HG03280 (cell line): ENCODE measurements around the gene SREK1IP1.
"Not testable (repeated sequence)": the region's sequence is repeated elsewhere in the genome, so short reads cannot be mapped to it uniquely, and the experiment has no call there.

ENCODE experiments used
- ATAC-seq: cut with Tn5 transposase; IDR thresholded peaks from one replicate; pipeline ENCODE4 v1.9.1; 2021; ENCODE audit warnings: mild to moderate bottlenecking, moderate library complexity; ENCODE audit not compliant: unreplicated experiment

The SREK1IP1 gene

DNA sequence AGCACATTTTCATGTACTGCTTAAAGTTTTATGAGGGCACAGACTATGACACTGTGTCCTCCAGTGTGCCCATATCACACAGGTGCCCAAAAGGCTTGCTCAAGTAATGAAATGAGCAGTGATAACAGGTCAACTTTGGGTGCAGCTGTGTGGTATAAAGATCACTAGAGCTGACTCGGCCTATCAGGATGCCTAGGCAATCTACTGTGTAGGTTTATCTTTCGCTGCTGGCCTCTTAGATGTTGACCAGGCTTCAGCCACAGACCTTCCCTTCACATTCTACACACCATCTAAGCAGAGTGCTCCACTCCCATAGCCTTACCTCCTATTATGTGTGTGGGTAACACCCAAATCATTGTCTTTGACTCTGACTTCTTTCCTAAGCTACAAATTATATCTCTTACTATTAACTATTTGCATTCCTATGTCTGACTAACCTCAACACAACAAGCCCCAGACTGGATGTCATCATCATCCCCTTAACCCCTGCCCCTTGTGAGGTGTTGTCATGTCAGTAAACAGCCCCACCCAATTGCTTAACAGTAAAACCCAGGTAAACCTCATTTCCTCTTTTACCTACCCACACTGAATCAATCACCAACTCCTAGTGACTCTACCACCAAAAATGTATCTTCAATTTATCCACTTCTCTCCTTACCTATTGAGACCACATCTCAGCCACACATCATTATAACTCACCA lies 2.5 kb downstream of the SREK1IP1 start:
- ATAC-seq = no peak

DNA sequence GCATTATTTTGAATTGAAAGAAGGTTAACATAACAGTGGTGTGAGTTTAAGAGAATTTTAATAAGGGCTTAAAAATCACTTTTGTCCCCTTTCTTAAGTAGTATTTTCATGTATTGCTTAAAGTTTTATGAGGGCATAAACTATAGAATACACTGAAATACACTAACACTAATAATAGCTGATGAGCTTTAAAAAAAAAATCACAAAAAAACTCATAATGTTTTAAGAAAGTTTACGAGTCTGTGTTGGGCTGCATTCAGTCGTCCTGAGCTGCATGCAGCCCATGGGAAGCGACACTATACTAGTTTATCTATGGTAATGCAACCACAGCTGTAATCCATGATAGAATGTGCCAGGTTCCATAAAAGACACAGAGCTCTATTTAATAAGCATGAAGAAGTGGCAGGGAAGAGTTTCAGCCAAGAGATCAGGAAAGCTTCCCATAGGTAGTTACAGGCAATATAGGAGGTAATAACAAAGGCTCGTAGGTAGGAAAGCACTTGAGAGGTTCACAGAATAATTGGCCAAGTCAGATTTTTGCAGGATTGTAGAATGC lies 4.5 kb downstream of the SREK1IP1 start:
- ATAC-seq = no peak

DNA sequence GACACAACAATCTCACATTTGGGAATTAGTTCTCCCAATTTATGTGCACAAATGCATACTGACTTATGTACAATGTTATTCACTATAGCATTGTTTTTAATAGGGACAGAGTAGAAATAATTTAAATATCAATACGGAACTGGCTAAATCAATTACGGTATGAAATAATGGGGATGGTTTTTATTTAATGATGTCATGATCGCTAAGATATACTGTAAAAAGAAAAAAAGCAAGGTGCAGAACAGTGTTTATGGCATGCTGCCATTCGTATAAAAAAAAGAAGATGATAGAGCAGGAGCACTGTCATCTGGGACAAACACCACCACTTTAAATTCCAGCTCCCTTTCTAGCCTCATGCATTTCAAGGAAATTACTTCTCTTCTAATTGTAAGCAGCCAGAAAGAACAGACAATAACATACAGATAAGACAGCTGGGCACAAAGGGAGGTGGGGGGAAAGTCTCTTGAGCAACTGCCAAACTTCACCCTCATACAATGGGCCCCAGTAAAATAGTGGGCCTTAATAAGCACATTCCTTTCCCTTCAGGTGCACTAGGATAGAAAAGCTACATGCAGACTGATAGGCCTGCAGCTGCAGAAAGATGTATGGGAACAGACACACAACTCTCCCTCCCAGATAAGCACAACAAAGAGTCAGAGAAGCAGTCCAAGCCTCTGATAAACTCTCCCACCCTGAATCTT lies 8.4 kb downstream of the SREK1IP1 start:
- ATAC-seq = no peak

DNA sequence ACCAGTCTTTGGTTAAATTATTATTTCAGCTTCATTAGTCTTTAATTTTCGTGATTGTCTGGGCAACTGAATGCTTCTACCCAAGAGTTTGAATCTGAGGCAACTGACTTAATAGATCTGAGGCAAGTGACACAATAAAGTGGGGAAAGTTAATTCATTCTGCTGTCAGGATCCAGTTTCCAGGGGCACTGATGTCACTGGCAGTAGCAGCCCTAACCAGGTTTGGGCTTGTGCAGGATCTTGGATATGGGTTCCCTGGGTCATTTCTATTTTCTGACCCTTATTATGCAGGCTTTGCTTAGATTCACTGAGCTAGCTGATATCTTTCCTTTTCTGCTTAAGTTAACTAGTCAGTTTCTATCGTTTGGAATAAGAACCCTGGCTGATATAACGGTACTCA lies 9.6 kb downstream of the SREK1IP1 start:
- ATAC-seq = no peak

DNA sequence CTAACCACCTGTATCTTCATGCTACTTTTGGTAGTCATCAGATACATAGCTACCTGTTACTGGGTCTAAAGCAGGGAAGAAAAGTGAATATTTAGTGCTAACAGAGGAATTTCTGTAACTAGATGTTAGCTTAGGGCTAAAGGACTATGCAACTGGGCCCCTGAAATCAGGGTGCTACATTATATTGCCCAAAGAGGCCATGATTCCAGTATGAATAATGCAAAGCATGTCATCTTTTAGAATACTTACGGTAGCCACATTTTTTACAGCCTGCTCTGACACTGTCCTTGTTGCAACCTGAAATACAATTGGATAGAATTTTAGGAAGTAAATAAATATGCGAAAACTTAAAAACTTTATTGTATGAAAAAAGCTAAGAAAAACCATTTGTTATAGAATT lies 14.4 kb downstream of the SREK1IP1 start:
- ATAC-seq = no peak

DNA sequence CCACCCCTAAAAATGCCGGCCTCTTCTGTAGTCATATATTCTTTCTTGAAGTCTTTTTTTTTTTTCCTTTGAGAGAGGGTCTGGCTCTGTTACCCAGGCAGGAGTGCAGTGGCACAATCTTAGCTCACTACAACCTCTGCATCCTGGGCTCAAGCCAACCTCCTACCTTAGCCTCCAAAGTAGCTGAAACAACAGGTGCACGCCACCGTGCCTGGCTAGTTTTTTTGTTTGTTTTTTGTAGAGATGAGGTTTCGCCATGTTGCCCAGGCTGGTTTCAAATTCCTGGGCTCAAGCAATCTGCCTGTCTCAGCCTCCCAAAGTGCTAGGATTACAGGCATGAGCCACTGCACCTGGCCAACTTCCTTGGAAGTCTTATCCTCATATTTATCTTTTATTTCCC lies 19.1 kb downstream of the SREK1IP1 start:
- ATAC-seq = no peak

DNA sequence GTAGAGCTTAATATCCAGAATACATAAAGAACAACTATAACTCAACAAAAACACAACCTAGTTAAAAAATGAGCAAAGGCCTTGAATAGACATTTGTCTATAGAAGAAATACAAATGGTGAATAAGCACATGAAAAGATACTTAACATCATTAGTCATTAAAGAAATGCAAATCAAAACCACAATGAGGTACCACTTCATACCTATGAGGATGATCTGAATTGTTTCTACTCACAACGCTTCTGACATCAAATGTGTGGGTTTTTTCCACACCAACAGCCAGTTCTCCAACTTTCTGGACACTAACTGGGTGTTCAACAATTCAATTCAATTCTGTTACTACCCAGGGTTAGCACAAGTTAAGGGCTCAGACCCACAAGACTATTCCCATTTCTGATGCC lies 22.0 kb downstream of the SREK1IP1 start:
- ATAC-seq = no peak

DNA sequence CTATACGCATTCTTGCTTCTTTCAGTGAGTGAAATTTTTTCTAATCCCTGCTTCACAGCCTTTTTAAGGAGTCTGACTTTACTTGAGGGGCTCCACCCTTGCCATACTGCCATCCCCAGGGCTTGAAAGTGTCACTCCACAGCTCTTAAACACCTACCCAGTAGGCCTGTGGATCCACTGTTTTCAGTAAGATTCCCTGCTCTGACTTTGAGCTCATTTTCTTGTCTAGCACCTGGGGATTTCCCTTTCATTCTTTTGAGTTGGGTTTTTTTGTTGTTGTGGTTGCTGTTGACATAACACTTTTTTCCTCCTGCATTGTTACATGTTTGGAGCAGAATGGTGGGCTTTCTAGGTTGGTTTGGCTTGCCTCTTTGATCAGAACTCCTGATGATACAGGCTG lies 23.6 kb downstream of the SREK1IP1 start:
- ATAC-seq = no peak

DNA sequence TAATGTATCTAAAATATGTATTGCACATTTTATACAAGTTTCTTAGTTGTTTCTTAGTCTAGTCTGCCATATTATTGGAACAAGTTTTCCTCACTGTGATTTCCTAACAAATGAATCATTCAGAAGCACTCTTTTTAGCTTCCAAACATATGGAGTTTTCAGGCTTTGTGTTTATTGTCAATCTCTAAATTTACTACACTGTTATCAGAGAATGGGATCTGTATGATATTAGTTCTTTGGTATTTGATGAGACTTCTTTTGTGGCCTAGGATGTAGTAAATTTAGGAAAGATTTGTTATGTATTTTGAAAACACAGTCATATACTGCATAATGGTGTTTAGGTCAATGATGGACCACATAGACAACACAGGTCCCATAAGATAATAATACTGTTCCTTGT lies 25.7 kb downstream of the SREK1IP1 start:
- no peak for ATAC-seq

DNA sequence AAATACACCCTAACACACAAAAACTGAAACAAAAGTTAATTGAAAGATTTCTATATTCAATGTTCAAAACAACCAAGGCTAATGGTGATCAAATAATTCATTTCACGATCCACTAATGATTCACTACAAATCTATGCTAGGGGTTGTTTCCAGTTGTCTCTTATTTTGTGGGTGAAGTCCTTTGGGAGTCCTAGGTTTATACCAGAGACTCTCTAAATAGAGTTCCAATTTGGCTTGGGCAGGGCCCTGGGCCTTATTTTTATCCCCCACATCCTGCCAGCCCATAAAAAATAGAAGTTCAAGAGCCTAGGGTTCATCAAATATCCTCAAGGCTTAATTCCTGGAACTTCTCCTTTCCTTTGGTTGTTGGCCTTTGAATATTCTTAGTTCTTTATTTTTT lies 26.1 kb downstream of the SREK1IP1 start:
- ATAC-seq = no peak

DNA sequence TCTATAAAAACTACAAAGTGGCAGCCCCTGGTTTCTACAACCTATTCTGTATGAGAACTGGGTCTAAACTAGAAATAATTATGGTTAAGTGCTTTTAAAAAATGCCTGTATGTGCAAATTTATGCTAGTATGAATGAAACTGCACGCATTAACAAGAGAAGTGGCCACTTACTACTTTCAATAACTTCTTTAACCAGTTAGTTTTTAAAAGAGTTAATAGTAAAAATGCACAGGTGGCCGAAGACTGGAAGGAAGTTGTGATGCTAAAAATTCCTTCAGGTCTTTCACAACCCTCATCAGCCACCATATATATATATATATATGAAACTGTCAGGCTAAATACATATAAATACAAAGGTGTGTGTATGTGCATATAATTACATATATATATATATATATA lies 41.3 kb downstream of the SREK1IP1 start:
- no peak for ATAC-seq

DNA sequence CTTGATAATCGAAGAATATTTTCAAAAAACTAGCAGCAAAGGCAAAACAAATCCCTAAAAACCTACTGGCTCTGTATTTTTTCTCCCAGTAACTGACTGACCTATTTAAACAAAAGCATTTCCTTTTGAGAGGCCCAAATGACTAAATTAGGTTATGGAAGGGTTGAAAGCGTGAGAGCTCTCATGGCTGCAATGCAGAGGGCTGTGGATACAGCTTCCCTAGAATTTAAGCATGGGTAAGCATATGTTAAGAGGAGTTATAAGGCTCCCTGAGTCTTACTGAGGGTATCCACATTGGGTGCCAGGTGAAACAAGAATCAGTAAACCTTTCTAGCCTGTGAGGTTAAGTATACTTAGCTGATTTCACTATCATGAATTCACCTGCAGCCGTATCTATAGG lies 45.9 kb downstream of the SREK1IP1 start:
- no peak for ATAC-seq

DNA sequence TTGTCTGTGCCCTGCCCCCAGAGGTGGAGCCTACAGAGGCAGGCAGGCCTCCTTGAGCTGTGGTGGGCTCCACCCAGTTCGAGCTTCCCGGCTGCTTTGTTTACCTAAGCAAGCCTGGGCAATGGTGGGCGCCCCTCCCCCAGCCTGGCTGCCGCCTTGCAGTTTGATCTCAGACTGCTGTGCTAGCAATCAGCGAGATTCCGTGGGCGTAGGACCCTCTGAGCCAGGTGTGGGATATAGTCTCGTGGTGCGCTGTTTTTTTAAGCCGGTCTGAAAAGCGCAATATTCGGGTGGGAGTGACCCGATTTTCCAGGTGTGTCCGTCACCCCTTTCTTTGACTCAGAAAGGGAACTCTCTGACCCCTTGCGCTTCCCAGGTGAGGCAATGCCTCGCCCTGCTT lies 54.0 kb downstream of the SREK1IP1 start:
- not testable (repeated sequence) for ATAC-seq

DNA sequence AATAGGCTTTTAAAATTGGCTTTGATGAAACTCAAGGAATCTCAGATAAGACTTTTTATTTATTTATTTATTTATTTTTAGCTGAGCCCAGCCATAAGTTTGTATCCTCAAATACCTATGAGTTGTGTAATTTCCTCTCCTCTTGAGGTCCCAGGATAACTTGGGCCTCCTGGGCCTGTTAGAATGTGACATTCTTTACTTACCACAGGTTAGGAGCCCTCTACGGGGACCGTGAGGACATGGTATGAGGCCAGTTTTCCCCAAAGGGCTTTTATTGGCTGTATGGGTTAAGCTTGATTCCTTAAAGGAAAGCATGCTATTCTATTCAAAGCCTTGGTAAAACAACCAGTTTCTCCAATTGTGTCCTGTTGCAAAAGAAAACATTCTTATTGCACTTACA lies 61.3 kb downstream of the SREK1IP1 start:
- ATAC-seq = no peak

DNA sequence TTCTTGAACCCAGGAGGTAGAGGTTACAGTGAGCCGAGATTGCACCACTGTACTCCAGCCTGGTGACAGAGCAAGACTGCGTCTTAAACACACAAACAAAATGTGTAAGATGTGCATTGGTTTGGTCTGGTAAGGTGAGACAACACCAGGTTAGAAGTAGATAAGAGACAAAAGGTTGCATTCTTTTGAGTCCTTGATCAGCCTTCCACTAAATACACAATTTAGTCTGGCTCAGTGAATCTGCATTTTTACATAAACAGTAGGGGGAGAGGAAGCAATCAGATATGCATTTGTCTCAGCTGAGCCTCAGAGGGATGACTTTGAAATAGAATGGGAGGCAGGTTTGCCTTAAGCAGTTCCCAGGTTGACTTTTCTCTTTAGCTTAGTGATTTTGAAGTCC lies 62.4 kb downstream of the SREK1IP1 start:
- not testable (repeated sequence) for ATAC-seq

DNA sequence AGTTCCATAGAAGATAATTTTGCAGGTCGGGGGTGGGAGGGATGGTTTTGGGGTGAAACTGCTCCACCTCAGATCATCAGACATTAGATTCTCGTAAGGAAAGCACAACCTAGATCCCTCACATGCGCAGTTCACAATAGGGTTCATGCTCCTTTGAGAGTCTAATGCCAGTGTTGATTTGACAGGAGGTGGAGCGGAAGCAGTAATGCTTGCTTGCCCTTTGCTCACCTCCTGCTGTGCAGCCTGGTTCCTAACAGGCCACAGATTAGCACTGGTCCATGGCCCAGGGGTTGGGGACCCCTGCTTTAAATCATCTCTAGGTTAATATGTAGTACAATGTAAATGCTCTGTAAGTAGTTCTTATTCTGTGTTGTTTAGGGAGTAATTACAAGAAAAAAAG lies 67.7 kb downstream of the SREK1IP1 start:
- no peak for ATAC-seq

DNA sequence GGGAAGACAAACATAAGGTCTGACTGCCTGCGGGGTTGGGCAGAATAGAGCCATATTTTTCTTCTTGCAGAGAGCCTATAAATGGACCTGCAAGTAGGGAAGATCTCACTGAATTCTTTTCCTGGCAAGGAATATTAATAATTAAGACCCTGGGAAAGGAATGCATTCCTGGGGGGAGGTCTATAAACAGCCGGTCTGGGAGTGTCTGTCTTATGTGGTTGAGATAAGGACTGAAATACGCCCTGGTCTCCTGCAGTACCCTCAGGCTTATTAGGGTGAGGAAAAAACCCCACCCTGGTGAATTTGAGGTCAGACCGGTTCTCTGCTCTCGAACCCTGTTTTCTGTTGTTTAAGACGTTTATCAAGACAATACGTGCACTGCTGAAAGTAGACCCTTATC lies 72.1 kb downstream of the SREK1IP1 start:
- not testable (repeated sequence) for ATAC-seq

DNA sequence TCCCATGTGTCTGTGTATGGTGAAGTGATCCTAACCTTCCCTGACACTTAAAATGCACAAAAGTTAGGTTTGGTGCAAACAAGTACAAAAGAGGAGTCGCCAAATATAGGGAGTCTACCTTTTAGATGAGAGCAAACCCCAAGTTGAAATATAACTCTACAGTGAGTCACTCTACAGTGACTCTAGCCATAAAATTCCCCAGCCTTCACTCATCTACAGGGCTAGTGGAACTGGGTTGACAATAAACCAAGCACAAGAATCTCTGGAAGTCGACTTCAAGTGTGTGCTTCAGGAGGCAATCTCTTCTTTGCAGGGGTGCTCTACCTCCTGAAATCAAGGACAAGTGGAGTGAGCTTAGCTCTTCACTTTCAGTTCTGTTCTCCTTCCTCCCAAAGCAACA lies 74.9 kb downstream of the SREK1IP1 start:
- ATAC-seq = no peak

DNA sequence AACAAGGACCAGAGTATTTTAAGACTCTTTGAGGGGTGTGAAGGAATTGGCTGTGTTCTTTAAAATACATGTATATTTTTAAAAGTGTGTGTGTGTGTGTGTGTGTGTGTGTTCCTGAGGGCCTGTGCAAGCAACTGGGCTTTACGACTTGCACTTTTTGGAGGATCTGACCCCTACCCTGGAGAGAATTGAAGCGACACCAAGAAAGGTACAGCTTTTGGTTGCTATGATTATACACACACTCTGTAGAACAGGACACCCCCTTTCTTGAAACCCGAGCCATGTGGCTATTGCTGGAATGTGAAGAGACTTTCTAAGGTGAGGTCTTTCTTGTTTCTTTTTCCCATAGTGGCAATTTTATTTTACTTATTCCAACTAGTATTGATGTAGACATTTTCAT lies 77.2 kb downstream of the SREK1IP1 start:
- ATAC-seq = no peak

DNA sequence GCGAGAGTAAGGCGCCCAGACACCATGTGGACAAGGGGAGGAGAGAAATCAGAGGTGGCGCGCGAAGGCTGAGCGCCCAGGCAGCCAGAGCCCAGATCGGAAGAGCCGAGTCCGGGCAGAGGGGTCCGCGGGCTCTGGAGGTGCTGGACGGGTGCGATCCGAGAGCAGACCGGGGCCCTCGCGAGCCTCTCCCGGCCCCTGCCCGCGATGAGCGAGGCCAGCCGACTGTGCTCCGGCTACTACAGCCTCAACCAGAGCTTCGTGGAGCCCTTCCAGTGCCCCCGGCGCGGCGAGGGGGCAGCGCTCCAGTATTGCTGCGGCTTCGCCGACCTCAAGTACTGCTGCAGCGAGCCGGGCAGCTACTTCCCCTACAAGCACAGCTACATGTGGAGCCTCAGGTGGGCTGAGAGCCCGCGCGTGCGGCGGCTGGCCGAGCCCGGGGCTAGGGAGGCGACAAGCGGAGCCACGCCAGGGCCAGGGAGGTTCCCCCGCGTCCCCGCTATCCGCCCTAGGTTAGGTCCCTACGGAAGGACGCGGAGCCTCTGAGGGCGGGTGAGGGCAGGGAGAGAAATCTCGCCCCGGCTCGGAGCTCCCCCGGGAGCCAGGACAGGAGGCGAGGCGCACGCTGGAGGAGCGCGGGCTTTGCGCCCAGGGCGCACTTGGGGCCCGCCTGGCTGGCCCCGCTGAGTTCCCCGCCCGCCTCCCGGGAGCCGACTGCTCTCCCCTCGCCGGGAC lies 77.9 kb downstream of the SREK1IP1 start, which contains the start of gene SHISAL2B:
SHISAL2B (plus strand) TSS at position 87 of the 735 bp plus-strand sequence; CDS start at position 208, 121 bp downstream.
- no peak for ATAC-seq

DNA sequence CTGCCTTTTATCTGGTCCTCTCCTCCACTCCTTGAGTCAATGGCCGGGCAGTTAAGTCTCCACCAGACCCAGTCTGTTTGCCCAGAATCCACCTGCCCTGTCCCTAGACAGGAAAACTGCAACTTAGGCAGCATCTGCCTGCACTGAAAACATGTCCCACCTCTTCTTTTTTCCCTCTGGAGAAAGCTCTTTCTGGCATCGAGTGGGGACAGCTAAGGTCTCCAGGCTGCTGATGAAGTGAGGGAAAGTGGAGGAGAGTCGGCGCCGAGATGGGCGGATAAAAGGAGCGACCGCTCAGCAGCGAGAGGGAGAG lies 78.4 kb downstream of the SREK1IP1 start:
- ATAC-seq = no peak

DNA sequence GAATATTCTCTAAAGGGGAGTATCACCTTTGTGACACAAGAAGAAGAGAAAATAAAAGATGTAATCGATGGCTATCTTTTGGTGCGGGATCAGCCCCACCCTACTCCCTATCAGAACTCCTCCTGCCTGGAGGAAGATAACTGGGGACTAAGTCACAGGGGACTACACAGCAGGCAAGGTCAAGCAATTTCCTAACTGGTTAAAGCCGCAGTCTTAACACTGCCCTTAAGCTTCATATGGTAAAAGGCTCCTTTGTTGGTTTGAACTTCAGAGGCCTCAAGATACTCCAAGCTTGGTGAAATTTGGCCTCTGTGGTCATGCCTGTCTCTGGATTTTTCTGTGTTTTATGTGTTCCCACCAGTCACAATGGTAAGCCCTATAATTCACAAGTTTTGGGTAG lies 79.5 kb downstream of the SREK1IP1 start:
- ATAC-seq = no peak
